ENCODE results near the gene CCDC158. TPM values are rescaled to one million over a fixed set of nuclear protein-coding genes. Genes with fewer than 3 reads are reported as not detected.

Gene CCDC158
- total RNA-seq, 1 experiment from 2014 or later = not detected

- DNase-seq (ENCODE audit: low spot score) = no peak
- in situ Hi-C loops (cut with HindIII; ENCODE audit: low sequenced_read_pairs) = no loop called here
Observed at GRCh38 chr4:76325072-76325471, 95.9 kb downstream of the CCDC158 start.

GRCh38 chr4:76322236-76322635 lies 98.7 kb downstream of the CCDC158 start:
- in situ Hi-C loops (cut with HindIII; ENCODE audit: low sequenced_read_pairs) = no loop called here
- no peak for DNase-seq (ENCODE audit: low spot score)

GRCh38 chr4:76316131-76316530 lies 104.8 kb downstream of the CCDC158 start:
- no peak for DNase-seq (ENCODE audit: low spot score)
- in situ Hi-C loops (cut with HindIII; ENCODE audit: low sequenced_read_pairs) = no loop called here

- in situ Hi-C loops (cut with HindIII; ENCODE audit: low sequenced_read_pairs) = no loop called here
- DNase-seq (ENCODE audit: low spot score) = no peak
Observed at GRCh38 chr4:76315267-76315918, 105.5 kb downstream of the CCDC158 start.

- DNase-seq (ENCODE audit: low spot score) = no peak
- in situ Hi-C loops (cut with HindIII; ENCODE audit: low sequenced_read_pairs) = no loop called here
Observed at GRCh38 chr4:76313547-76313946, 107.4 kb downstream of the CCDC158 start.

GRCh38 chr4:76312457-76312856 lies 108.5 kb downstream of the CCDC158 start:
- DNase-seq (ENCODE audit: low spot score) = no peak
- in situ Hi-C loops (cut with HindIII; ENCODE audit: low sequenced_read_pairs) = no loop called here

- no peak for DNase-seq (ENCODE audit: low spot score)
- in situ Hi-C loops (cut with HindIII; ENCODE audit: low sequenced_read_pairs) = no loop called here
Observed at GRCh38 chr4:76311896-76312331, 109.0 kb downstream of the CCDC158 start.

- in situ Hi-C loops (cut with HindIII; ENCODE audit: low sequenced_read_pairs) = no loop called here
- DNase-seq (ENCODE audit: low spot score) = no peak
Observed at GRCh38 chr4:76310683-76311082, 110.3 kb downstream of the CCDC158 start.

GRCh38 chr4:76309939-76310550 lies 110.9 kb downstream of the CCDC158 start:
- in situ Hi-C loops (cut with HindIII; ENCODE audit: low sequenced_read_pairs) = no loop called here
- DNase-seq (ENCODE audit: low spot score) = no peak

GRCh38 chr4:76308548-76308947 lies 112.4 kb downstream of the CCDC158 start:
- in situ Hi-C loops (cut with HindIII; ENCODE audit: low sequenced_read_pairs) = no loop called here

GRCh38 chr4:76307660-76308014 lies 113.3 kb downstream of the CCDC158 start:
- no peak for DNase-seq (ENCODE audit: low spot score)
- in situ Hi-C loops (cut with HindIII; ENCODE audit: low sequenced_read_pairs) = no loop called here

More at GRCh38 chr4:76308548-76308947, 112.4 kb downstream of the CCDC158 start:
- no peak for DNase-seq (ENCODE audit: low spot score)

GRCh38 chr4:76306882-76307659 lies 113.9 kb downstream of the CCDC158 start:
- DNase-seq (ENCODE audit: low spot score) = no peak
- in situ Hi-C loops (cut with HindIII; ENCODE audit: low sequenced_read_pairs) = no loop called here

GRCh38 chr4:76305971-76306881 lies 114.7 kb downstream of the CCDC158 start, which contains the start of gene STBD1:
TSS of gene STBD1 (plus strand) at chr4:76306733. CDS start at chr4:76306770, 37 bp downstream.
- in situ Hi-C loops (cut with HindIII; ENCODE audit: low sequenced_read_pairs) = no loop called here
- no peak for DNase-seq (ENCODE audit: low spot score)

- in situ Hi-C loops (cut with HindIII; ENCODE audit: low sequenced_read_pairs) = no loop called here
Observed at GRCh38 chr4:76305033-76305687, 115.8 kb downstream of the CCDC158 start.

GRCh38 chr4:76302826-76303438 lies 118.0 kb downstream of the CCDC158 start:
- DNase-seq (ENCODE audit: low spot score) = no peak
- in situ Hi-C loops (cut with HindIII; ENCODE audit: low sequenced_read_pairs) = no loop called here

More at GRCh38 chr4:76305033-76305687, 115.8 kb downstream of the CCDC158 start:
- DNase-seq (ENCODE audit: low spot score) = no peak

GRCh38 chr4:76301775-76302162 lies 119.2 kb downstream of the CCDC158 start:
- no peak for DNase-seq (ENCODE audit: low spot score)

GRCh38 chr4:76301068-76301774 lies 119.7 kb downstream of the CCDC158 start:
- in situ Hi-C loops (cut with HindIII; ENCODE audit: low sequenced_read_pairs) = no loop called here
- DNase-seq (ENCODE audit: low spot score) = no peak

More at GRCh38 chr4:76301775-76302162, 119.2 kb downstream of the CCDC158 start:
- in situ Hi-C loops (cut with HindIII; ENCODE audit: low sequenced_read_pairs) = no loop called here

GRCh38 chr4:76300012-76300411 lies 120.9 kb downstream of the CCDC158 start:
- in situ Hi-C loops (cut with HindIII; ENCODE audit: low sequenced_read_pairs) = no loop called here
- DNase-seq (ENCODE audit: low spot score) = no peak

Data from G401 (cell line).